A549 treated with dexamethasone at 1 μM for 4 hours (cell line): ENCODE measurements around the gene GDF10. TPM values are rescaled to one million over a fixed set of nuclear protein-coding genes. Genes with fewer than 3 reads are reported as not detected.

Experiments used
- total RNA-seq: library from RNA; stranded (reverse); fragments of 200-300 nt; extraction: Qiagen RNA extraction; gene quantifications from 5 replicates; pipeline ENCODE4 v1.2.3, GENCODE V29; 2022

Gene GDF10
- total RNA-seq, result 0.05 to 0.13 TPM (median 0.05 TPM) in 4 of 5 replicates, not detected in the other

GRCh38 chr10:47299611-47300428 lies at the start of gene GDF10:
Gene GDF10, plus strand, starts transcription at chr10:47300197. Its CDS starts 455 bp downstream, at chr10:47300652.

GRCh38 chr10:47322300-47323061 lies 22.5 kb downstream of the GDF10 start, which contains the start of gene GDF2:
Gene GDF2, plus strand, starts transcription at chr10:47322454. Its CDS starts 215 bp downstream, at chr10:47322669.

GRCh38 chr10:47348138-47348651 lies 48.2 kb downstream of the GDF10 start, which contains the start of gene RBP3:
Gene RBP3, plus strand, starts transcription at chr10:47348363. Its CDS starts 122 bp downstream, at chr10:47348485.

Other genes starting within 250 kb of the GDF10 start
- not detected in 5 replicates for gene GDF2, start 22.3 kb downstream of the GDF10 start, total RNA-seq
- gene RBP3, start 48.2 kb downstream of the GDF10 start, total RNA-seq, result not detected in 5 replicates
- gene ZNF488, start 84.1 kb downstream of the GDF10 start, total RNA-seq, result 10.6 to 13.9 TPM (median 13.1 TPM) in 5 replicates
- 30.6 to 40.7 TPM (median 30.7 TPM) in 5 replicates for gene ANXA8, start 183.9 kb downstream of the GDF10 start, total RNA-seq
- gene FAM25G, start 191.5 kb downstream of the GDF10 start, total RNA-seq, result 0.83 to 0.92 TPM in 2 of 5 replicates, not detected in the others
- 5.4 to 10.1 TPM (median 9.6 TPM) in 5 replicates for gene AGAP9, start 223.4 kb downstream of the GDF10 start, total RNA-seq